Colon (tissue), 2 donors: Measurements from ENCODE around the gene SNTG2.

Experiments
- FAIRE-seq: peaks from 2 replicates; lab custom pipeline; 2012; peaks lifted over from hg19 to GRCh38; lab: Jason Lieb, UNC
- donor health status: control.
- donor health status: control.

The SNTG2 gene

GRCh38 chr2:926896-927295, 23.8 kb upstream of the SNTG2 start:
- FAIRE-seq: no peak

GRCh38 chr2:929011-929735, 21.5 kb upstream of the SNTG2 start:
- no peak for FAIRE-seq

GRCh38 chr2:929925-930324, 20.7 kb upstream of the SNTG2 start:
- no peak for FAIRE-seq

GRCh38 chr2:930935-931334, 19.7 kb upstream of the SNTG2 start:
- FAIRE-seq: peak; percentile 64

DNA sequence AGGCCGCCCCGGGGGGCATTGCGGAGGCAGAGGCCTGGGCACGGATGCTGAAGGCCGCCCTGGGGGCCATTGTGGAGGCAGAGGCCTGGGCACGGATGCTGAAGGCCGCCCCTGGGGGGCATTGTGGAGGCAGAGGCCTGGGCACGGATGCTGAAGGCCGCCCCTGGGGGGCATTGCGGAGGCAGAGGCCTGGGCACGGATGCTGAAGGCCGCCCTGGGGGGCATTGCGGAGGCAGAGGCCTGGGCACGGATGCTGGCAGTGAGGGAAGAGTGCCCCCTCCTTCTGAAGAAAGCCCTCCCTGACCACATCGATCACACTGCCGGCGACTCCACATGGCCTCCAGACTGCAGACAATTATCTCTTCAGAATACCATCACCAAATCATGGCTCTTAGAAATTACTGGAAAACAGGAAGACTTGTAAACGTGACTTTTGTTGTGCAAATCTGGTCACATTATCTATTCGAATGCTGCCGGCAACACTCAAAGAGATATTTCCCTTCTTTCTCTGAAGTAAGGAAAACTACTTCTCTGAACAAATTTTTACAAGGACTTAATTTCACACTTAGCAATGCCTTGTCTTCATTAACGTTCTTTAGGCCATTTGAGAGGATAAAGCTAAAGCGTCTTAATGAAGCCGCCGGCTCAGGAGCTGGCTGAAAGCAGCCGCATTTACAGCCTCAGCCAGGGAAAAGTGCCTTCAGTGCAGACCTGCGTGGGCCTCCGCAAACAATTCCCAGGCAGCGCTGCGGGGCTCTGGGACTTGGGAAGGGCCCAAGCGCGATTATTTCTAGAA, 18.1 kb upstream of the SNTG2 start:
- FAIRE-seq: no peak

GRCh38 chr2:933734-934295, 16.8 kb upstream of the SNTG2 start:
- FAIRE-seq: no peak

- FAIRE-seq: no peak
Measured at GRCh38 chr2:937530-937929, 13.1 kb upstream of the SNTG2 start.

GRCh38 chr2:938181-939005, 12.3 kb upstream of the SNTG2 start:
- FAIRE-seq: no peak

- no peak for FAIRE-seq
Measured at GRCh38 chr2:939936-940601, 10.6 kb upstream of the SNTG2 start.

- FAIRE-seq: no peak
Measured at GRCh38 chr2:941871-942270, 8.8 kb upstream of the SNTG2 start.

DNA sequence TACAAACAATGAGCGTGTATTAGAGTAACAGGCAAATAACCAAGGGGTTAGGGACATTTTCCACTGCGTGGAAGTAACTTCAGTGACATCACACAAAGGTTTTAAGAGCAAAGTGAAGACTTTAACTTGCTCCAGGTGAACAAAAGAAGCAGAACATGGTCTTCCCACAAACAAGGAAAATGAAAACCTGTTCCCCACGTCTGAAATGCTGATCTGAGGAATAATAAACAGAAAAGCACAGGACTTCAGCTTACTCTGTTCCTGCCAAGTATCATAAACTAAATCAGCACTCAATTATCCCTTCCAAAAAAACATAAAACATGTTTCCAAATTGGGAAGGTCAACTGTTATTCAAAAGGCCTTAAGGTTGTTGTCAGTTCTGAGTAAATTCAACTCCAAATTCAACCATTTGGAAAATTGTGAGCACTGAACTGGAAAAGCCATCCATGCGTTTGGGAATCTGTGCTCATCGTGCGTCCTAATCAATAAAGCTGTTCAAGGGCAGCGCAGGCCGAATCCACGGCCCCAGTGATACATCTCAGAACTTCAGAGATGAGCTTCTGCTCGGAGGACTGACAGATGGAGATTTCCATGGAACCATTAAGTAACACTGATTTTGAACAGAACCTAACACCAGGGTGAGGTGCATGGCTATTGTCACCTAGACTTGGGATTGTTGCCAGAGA, 7.7 kb upstream of the SNTG2 start:
- no peak for FAIRE-seq

GRCh38 chr2:943461-943797, 7.2 kb upstream of the SNTG2 start:
- FAIRE-seq: no peak

DNA sequence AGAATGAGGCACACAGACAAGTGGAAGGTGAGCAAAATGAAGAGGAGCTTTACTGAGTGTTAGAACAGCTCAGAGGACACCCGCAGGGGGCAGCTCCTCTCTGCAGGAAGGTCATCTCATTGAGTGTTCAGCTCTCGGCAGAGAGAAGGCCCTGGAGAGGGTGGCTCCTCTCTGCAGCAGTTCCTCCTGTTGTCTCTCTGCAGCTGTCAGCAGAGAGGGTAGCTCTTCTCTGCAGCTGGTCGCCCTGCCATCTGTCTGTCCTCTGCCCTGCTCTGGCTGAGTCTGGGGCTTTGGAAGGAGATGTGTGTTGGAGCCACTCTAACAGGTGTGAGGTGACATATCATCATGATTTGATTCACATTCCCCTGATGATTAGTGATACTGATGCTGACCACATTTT, 6.8 kb upstream of the SNTG2 start:
- FAIRE-seq: no peak

- no peak for FAIRE-seq
Measured at GRCh38 chr2:944693-945092, 6.0 kb upstream of the SNTG2 start.

GRCh38 chr2:945104-945503, 5.5 kb upstream of the SNTG2 start:
- no peak for FAIRE-seq

DNA sequence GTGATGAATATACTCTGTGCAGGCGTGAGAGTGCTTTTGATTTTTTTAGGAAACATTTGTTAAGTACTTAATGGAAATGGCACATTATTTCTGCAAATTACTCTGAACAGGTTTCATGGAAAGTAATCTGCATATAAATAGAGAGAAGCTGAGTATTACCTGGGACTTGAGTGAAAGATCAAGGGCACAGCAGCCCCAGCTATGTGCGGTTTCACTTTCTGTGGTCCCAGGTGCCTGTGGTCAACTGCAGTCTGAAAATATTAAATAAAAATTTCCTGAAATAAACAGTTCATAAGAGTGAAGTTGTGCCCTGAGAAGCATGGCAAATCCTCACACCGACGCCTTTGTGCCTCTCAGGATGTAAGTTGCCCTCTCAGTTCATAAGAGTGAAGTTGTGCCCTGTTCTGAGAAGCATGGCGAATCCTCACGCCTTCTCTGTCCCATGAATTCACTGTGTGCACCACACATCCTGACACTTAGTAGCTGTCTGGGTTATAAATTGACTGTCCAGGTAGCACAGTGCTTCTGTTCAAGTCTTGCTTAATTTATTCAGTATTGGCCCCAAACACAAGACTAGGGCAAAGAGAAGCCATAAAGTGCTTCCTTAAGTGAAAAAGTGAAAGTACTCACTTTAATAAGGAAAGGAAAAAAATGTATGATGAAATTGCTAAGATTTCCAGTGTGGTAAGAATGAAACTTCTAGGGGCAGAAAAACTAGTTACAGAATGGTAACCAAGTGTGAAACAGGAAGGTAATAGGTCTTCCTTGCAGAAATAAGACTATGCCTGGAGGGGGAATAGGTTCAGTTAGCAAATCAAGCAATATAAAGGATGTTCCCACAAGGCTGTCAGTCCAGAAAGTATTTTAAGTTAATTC, 4.3 kb upstream of the SNTG2 start:
- FAIRE-seq: no peak

- no peak for FAIRE-seq
Measured at GRCh38 chr2:949384-950079, 1.1 kb upstream of the SNTG2 start.

DNA sequence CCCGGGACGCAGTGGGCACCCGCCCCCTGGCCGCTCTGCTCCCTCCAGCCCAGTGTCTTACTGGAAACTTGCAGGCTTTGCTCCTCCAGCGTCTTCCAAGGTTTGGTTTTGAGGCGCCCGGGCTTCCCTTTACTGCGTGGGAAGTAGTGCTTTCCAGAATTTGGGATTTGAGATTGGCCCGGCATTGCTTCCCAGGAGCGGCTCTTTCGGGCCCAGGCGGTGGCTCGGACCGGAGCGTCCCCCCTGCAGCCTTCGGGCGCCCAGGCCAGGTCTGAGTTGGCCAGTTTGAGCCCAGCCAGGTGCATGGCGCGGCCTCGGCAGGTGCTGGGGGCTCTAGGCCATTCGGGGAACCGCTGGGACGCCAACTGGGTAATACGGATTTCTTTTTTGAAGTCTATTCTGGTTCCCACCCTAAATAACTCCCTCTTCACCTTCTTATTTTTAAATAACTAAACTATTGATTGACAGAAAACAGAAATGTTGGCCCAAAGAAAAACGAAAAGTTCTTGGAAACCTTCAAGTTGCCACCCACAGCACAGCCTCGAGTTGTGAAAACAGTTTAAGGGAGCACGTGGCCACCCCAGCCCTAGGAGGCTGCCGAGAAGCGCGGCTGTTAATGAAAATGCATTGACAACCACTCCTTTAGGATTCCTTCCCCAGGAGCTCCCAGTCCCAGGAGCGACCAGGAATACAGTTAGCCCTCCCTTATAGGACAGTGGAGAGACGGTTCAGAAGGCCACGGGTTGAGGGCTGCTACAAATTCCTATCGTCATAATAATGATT, 766 bp downstream of the SNTG2 start:
- FAIRE-seq: no peak

- FAIRE-seq: no peak
Measured at GRCh38 chr2:953408-953807, 2.8 kb downstream of the SNTG2 start.
